ENCODE results near the gene NFATC1. TPM values are rescaled to one million over a fixed set of nuclear protein-coding genes. Genes with fewer than 3 reads are reported as not detected.
A peak's percentile ranks its signal among the peaks of the same experiment; 100 is the strongest.
"Not testable (repeated sequence)": the region's sequence is repeated elsewhere in the genome, so short reads cannot be mapped to it uniquely, and the experiment has no call there.

Gene NFATC1
- polyA plus RNA-seq, 1 donor, result 12.8 TPM

- no peak for DNase-seq
These were observed 94.9 kb downstream of the NFATC1 start for GRCh38 chr18:79490626-79491041.

GRCh38 chr18:79491081-79491551 is 95.4 kb downstream of the NFATC1 start:
- DNase-seq, result no peak

- no peak for DNase-seq
These were observed 97.6 kb downstream of the NFATC1 start for GRCh38 chr18:79493211-79493800.

- DNase-seq, result no peak
These were observed 98.1 kb downstream of the NFATC1 start for GRCh38 chr18:79493801-79494211.

- no peak for DNase-seq
These were observed 99.2 kb downstream of the NFATC1 start for GRCh38 chr18:79494936-79495335.

GRCh38 chr18:79495591-79496071 is 99.9 kb downstream of the NFATC1 start:
- DNase-seq, result no peak

- DNase-seq, result no peak
These were observed 100.7 kb downstream of the NFATC1 start for GRCh38 chr18:79496237-79496977.

- no peak for DNase-seq
These were observed 101.4 kb downstream of the NFATC1 start for GRCh38 chr18:79496978-79497637.

GRCh38 chr18:79497638-79498081 is 101.9 kb downstream of the NFATC1 start:
- DNase-seq, result no peak

GRCh38 chr18:79498662-79499061 is 102.9 kb downstream of the NFATC1 start:
- no peak for DNase-seq

- DNase-seq, result no peak
These were observed 105.3 kb downstream of the NFATC1 start for GRCh38 chr18:79501006-79501405.

- no peak for DNase-seq
These were observed 107.1 kb downstream of the NFATC1 start for GRCh38 chr18:79502782-79503181.

GRCh38 chr18:79503406-79503805 is 107.7 kb downstream of the NFATC1 start:
- DNase-seq, result no peak

GRCh38 chr18:79504034-79504433 is 108.3 kb downstream of the NFATC1 start:
- DNase-seq, result no peak

GRCh38 chr18:79504495-79504894 is 108.8 kb downstream of the NFATC1 start:
- not testable (repeated sequence) for DNase-seq

GRCh38 chr18:79505465-79505864 is 109.7 kb downstream of the NFATC1 start:
- not testable (repeated sequence) for DNase-seq

- DNase-seq, result no peak
These were observed 110.7 kb downstream of the NFATC1 start for GRCh38 chr18:79506191-79507075.

GRCh38 chr18:79507076-79507545 is 111.4 kb downstream of the NFATC1 start:
- peak; percentile 59 for DNase-seq

- DNase-seq, result peak; percentile 93
These were observed 112.1 kb downstream of the NFATC1 start for GRCh38 chr18:79507546-79508480.

GRCh38 chr18:79508565-79509535 is 113.1 kb downstream of the NFATC1 start:
- DNase-seq, result no peak

Data from hindlimb muscle (tissue), 1 donor.